Stomach (tissue), 9 donors: Measurements from ENCODE around the gene PLCXD1. TPM values are rescaled to one million over a fixed set of nuclear protein-coding genes. Genes with fewer than 3 reads are reported as not detected.
"Not testable (repeated sequence)": the region's sequence is repeated elsewhere in the genome, so short reads cannot be mapped to it uniquely, and the experiment has no call there.

Experiments used
- DNase-seq, 2 donors: peaks; one replicate each; pipeline versions ENCODE4 v3.0.0 to v3.0.0-alpha.2; 2013 to 2019
- H3K27ac ChIP-seq, 5 donors: fragments of 200-600 bp in 4 of 5; sonication (generic) in 4 of 5; one replicate each; pipeline ENCODE4 v1.5.1; 2013 to 2019; ENCODE audit warnings: mild to moderate bottlenecking in 1 of 5, moderate library complexity in 1 of 5
- H3K27me3 ChIP-seq, 3 donors: fragments of 200-600 bp; sonication (generic); one replicate each; pipeline ENCODE4 v1.5.1; 2017 to 2019; ENCODE audit warnings: mixed run types in 1 of 3
- H3K36me3 ChIP-seq, 4 donors: fragments of 200-600 bp; sonication (generic); 1 replicate in 3 of 4; 2 replicates in 1 of 4; pipeline ENCODE4 v1.5.1; 2016 to 2019
- H3K4me1 ChIP-seq, 4 donors: fragments of 200-600 bp; sonication (generic); one replicate each; pipeline ENCODE4 v1.5.1; 2016 to 2019
- H3K4me3 ChIP-seq, 4 donors: fragments of 200-600 bp; sonication (generic) in 3 of 4; one replicate each; pipeline ENCODE4 v1.5.1; 2016 to 2019; ENCODE audit warnings: mild to moderate bottlenecking in 1 of 4
- H3K9me3 ChIP-seq, 4 donors: fragments of 200-600 bp; sonication (generic); one replicate each; pipeline ENCODE4 v1.5.1; 2016 to 2019
- CTCF ChIP-seq, 7 experiments: fragments of 450-650 bp in 4 of 7; fragments of 200-600 bp in 3 of 7; sonication (generic) in 3 of 7; IDR thresholded peaks; one replicate each; pipeline ENCODE4 v1.5.1; 2016 to 2019; ENCODE audit warnings: antibody characterized with exemption in 7 of 7, control low read depth in 2 of 7, mild to moderate bottlenecking in 1 of 7
- EP300 ChIP-seq: sonication (generic); formaldehyde crosslinking; IDR thresholded peaks from one replicate; pipeline ENCODE4 v1.6.1; 2017; ENCODE audit warnings: antibody characterized with exemption
- POLR2A ChIP-seq, 4 donors: fragments of 450-650 bp; IDR thresholded peaks; one replicate each; pipeline ENCODE4 v1.6.1; 2016; ENCODE audit warnings: antibody characterized with exemption in 4 of 4, control low read depth in 2 of 4, mild to moderate bottlenecking in 1 of 4, moderate library complexity in 1 of 4
- POLR2AphosphoS5 ChIP-seq, 3 donors: sonication (generic); formaldehyde crosslinking; IDR thresholded peaks; one replicate each; pipeline ENCODE4 v1.6.1; 2016; ENCODE audit warnings: antibody characterized with exemption in 3 of 3
- WGBS, 5 donors: extraction: QIAGEN DNeasy Blood & Tissue Kit in 3 of 5; methylation state at CpG; one replicate each; pipeline versions ENCODE4 v1.1.5 to v1.1.7; 2013 to 2018; 5-methylcytosine and 5-hydroxymethylcytosine counted together
- intact Hi-C: fragments of 100-400 bp; cut with DNase I; formaldehyde crosslinking; loops from one replicate; pipeline ENCODE4 v1.15.1; 2023; ENCODE audit warnings: low total_unique reads
- polyA plus RNA-seq, 3 donors: library from polyadenylated mRNA; stranded (reverse); fragments of 200-250 nt; gene quantifications; one replicate each; pipeline ENCODE4 v1.2.3, GENCODE V29; 2013
- total RNA-seq, 5 donors: library from RNA; depleted of rRNA; stranded (reverse); fragments of >200 nt; gene quantifications; one replicate each; pipeline versions ENCODE4 v1.1.0 to v1.2.3, GENCODE V29; 2014 to 2016
- donor health status: healthy with polysubstance abuse.
- donor health status: Bipolar disorder and iron deficiency.
- donor health status: healthy.

The PLCXD1 gene
- total and polyA plus RNA-seq, 8 donors = 8.4 to 114 (median 23.4) TPM

GRCh38 chrX:298993-299392 is 17.8 kb downstream of the PLCXD1 start:
- H3K27ac ChIP-seq = no peak overlapping the region
- H3K4me1 ChIP-seq = no peaks in the 10 kb centered on the region
- H3K4me3 ChIP-seq = no peak overlapping the region
- 97 to 99% (median 97%) methylated on average over 15 to 36 of the region's 36 CpGs for WGBS, 5 donors
- H3K9me3 ChIP-seq = no peaks in the 10 kb centered on the region
- TF ChIP-seq EP300 (no peak), CTCF (IDR thresholded peaks at IDR 0.05) (no peak), POLR2A (IDR thresholded peaks at IDR 0.05) (no peak), POLR2AphosphoS5 (IDR thresholded peaks at IDR 0.05) (no peak)
- no peaks in the 10 kb centered on the region for H3K27me3 ChIP-seq
- H3K36me3 ChIP-seq = peaks cover 19 to 78% (median 76%) of the 10 kb centered on the region in 4 donors
- DNase-seq = no peak
- intact Hi-C loops = no loop called here

GRCh38 chrX:300334-300733 is 19.2 kb downstream of the PLCXD1 start:
- no peaks in the 10 kb centered on the region for H3K27me3 ChIP-seq
- DNase-seq = no peak
- intact Hi-C loops = no loop called here
- H3K27ac ChIP-seq = no peak overlapping the region
- WGBS, 5 donors = 88 to 97% (median 93%) methylated on average over 8 of the region's 8 CpGs
- no peaks in the 10 kb centered on the region for H3K4me1 ChIP-seq
- TF ChIP-seq EP300 = no peak
- no peak for TF ChIP-seq CTCF (IDR thresholded peaks at IDR 0.05)
- TF ChIP-seq POLR2AphosphoS5 (IDR thresholded peaks at IDR 0.05) = no peak
- TF ChIP-seq POLR2A (IDR thresholded peaks at IDR 0.05) = no peak
- H3K36me3 ChIP-seq = peaks cover 26 to 78% (median 76%) of the 10 kb centered on the region in 4 donors
- H3K4me3 ChIP-seq = no peak overlapping the region
- H3K9me3 ChIP-seq = no peaks in the 10 kb centered on the region

GRCh38 chrX:302975-303374 is 21.8 kb downstream of the PLCXD1 start:
- Histone ChIP-seq H3K4me1 (no peaks in the 10 kb centered on the region), H3K27me3 (no peaks in the 10 kb centered on the region), H3K27ac (no peak overlapping the region), H3K4me3 (no peak overlapping the region), H3K9me3 (peaks cover 0 to 5% (median 0%) of the 10 kb centered on the region in 4 donors), H3K36me3 (peaks cover 43 to 93% (median 92%) of the 10 kb centered on the region in 4 donors)
- intact Hi-C loops = no loop called here
- DNase-seq = no peak
- no peak for TF ChIP-seq EP300
- TF ChIP-seq POLR2AphosphoS5 (IDR thresholded peaks at IDR 0.05) = no peak
- TF ChIP-seq POLR2A (IDR thresholded peaks at IDR 0.05) = no peak
- no peak for TF ChIP-seq CTCF (IDR thresholded peaks at IDR 0.05)
- 91 to 97% (median 93%) methylated on average over 19 of the region's 19 CpGs for WGBS, 5 donors

- H3K4me3 ChIP-seq, H3K27ac ChIP-seq, H3K9me3 ChIP-seq, intact Hi-C loops, H3K4me1 ChIP-seq, DNase-seq, H3K27me3 ChIP-seq: not testable (repeated sequence)
- WGBS, 5 donors = 92 to 98% (median 97%) methylated on average over 11 to 12 of the region's 12 CpGs
- peaks cover 48 to 99% (median 97%) of the 10 kb centered on the region in 4 donors for H3K36me3 ChIP-seq
Measured at GRCh38 chrX:305781-306613, 24.8 kb downstream of the PLCXD1 start.

- H3K9me3 ChIP-seq, H3K27ac ChIP-seq, DNase-seq, H3K4me3 ChIP-seq, intact Hi-C loops, H3K27me3 ChIP-seq, H3K4me1 ChIP-seq: not testable (repeated sequence)
- peaks cover 49 to 99% (median 97%) of the 10 kb centered on the region in 4 donors for H3K36me3 ChIP-seq
- WGBS, 5 donors = 86 to 97% (median 95%) methylated on average over 3 of the region's 3 CpGs
Measured at GRCh38 chrX:306614-307251, 25.6 kb downstream of the PLCXD1 start.
